ENCODE results near the gene TEX12.
A peak's percentile ranks its signal among the peaks of the same experiment; 100 is the strongest.

TEX12 gene

GRCh38 chr11:112213753-112214152 is 46.6 kb downstream of the TEX12 start:
- DNase-seq = no peak

- DNase-seq = no peak
Observed at GRCh38 chr11:112215621-112216020, 48.4 kb downstream of the TEX12 start.

- no peak for DNase-seq
Observed at GRCh38 chr11:112216561-112217105, 49.5 kb downstream of the TEX12 start.

- peak; percentile 6 for DNase-seq
Observed at GRCh38 chr11:112219476-112220232, 52.5 kb downstream of the TEX12 start.

GRCh38 chr11:112221274-112221835 is 54.2 kb downstream of the TEX12 start:
- no peak for DNase-seq
